ENCODE data around the gene CADM2.

DNA sequence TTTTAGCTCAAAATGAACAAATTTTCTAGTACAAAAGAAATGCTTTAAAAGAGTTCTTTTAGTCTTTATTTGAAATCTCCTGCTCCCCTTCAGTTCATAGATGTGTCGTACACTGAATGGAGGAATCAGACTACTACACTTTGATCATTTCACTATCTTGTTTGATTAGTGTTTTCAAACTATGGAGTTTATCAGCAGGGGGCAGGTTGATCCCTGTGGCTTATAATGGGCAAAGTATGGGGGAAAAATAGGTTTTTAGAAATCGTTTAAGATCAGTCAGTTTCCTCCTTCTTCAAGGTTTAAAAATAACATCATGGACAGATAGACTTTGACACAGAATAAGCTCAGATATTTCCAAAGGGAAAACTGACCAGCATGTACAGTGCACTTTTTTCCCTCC, 701.7 kb downstream of the CADM2 start:
- no peak for TF ChIP-seq RAD21 (conservative IDR thresholded peaks at IDR 0.05)
- TF ChIP-seq, protein P1, sequence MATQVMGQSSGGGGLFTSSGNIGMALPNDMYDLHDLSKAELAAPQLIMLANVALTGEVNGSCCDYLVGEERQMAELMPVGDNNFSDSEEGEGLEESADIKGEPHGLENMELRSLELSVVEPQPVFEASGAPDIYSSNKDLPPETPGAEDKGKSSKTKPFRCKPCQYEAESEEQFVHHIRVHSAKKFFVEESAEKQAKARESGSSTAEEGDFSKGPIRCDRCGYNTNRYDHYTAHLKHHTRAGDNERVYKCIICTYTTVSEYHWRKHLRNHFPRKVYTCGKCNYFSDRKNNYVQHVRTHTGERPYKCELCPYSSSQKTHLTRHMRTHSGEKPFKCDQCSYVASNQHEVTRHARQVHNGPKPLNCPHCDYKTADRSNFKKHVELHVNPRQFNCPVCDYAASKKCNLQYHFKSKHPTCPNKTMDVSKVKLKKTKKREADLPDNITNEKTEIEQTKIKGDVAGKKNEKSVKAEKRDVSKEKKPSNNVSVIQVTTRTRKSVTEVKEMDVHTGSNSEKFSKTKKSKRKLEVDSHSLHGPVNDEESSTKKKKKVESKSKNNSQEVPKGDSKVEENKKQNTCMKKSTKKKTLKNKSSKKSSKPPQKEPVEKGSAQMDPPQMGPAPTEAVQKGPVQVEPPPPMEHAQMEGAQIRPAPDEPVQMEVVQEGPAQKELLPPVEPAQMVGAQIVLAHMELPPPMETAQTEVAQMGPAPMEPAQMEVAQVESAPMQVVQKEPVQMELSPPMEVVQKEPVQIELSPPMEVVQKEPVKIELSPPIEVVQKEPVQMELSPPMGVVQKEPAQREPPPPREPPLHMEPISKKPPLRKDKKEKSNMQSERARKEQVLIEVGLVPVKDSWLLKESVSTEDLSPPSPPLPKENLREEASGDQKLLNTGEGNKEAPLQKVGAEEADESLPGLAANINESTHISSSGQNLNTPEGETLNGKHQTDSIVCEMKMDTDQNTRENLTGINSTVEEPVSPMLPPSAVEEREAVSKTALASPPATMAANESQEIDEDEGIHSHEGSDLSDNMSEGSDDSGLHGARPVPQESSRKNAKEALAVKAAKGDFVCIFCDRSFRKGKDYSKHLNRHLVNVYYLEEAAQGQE (IDR thresholded peaks at IDR 0.05; ENCODE audit: borderline replicate concordance) = no peak
- no peak for TF ChIP-seq EZH2 (IDR thresholded peaks at IDR 0.05; ENCODE audit: borderline replicate concordance, insufficient read depth, low read length, poor library complexity, severe bottlenecking)

Data from neural cell (in vitro differentiated cells).